Measurements from ENCODE around the gene HCFC1R1. TPM values are rescaled to one million over a fixed set of nuclear protein-coding genes. Genes with fewer than 3 reads are reported as not detected.

HCFC1R1 gene
- total RNA-seq, 1 experiment from 2014 or later, result 61.3 TPM

GRCh38 chr16:3008690-3009037, 15.1 kb downstream of the HCFC1R1 start:
- H3K4ac ChIP-seq (ENCODE audit: low read depth, low read length), result peak overlapping the region; percentile 38; the same call in 1 of the 2 replicates
- no peak for DNase-seq
- peak overlapping the region; percentile 4 for H4K5ac ChIP-seq (ENCODE audit: insufficient read length, low read depth, low read length)
- peaks cover 49 to 75% of the 10 kb centered on the region in 2 experiments for H3K4me1 Mint-ChIP-seq
- peak overlapping the region; percentile 84 for H2BK20ac ChIP-seq (ENCODE audit: low read depth, low read length, poor library complexity, severe bottlenecking)
- no peak overlapping the region for H2BK5ac ChIP-seq (ENCODE audit: insufficient read length, low read length)
- H3K27ac ChIP-seq (ENCODE audit: insufficient read length, low read depth, low read length), result peak overlapping the region; percentile 88
- H3K14ac ChIP-seq (ENCODE audit: insufficient read depth, low read length), result peak overlapping the region; percentile 37
- no peaks in the 10 kb centered on the region for H3K79me2 ChIP-seq (ENCODE audit: insufficient read depth, low read length)
- no peaks in the 10 kb centered on the region for H3K9me3 ChIP-seq (ENCODE audit: control insufficient read depth, low read depth, low read length)
- H2BK15ac ChIP-seq (ENCODE audit: low read depth, low read length), result no peak overlapping the region
- H3K36me3 Mint-ChIP-seq (ENCODE audit: insufficient read depth in 1 of 3, low read depth in 3 of 3), result peaks cover 0 to 6% (median 0%) of the 10 kb centered on the region in 3 experiments; a peak in 1 of 7 replicates
- H3K9me3 Mint-ChIP-seq, result no peaks in the 10 kb centered on the region
- H4K8ac ChIP-seq (replicated peaks; ENCODE audit: insufficient read length, low read depth, low read length), result no peak overlapping the region
- no peak for TF ChIP-seq CTCF (conservative IDR thresholded peaks at IDR 0.05)
- H3K4me2 ChIP-seq (ENCODE audit: insufficient read depth, insufficient read length, low read length), result peak overlapping the region; percentile 53
- no peak overlapping the region for H2BK12ac ChIP-seq (ENCODE audit: insufficient read length, low read depth, low read length)
- no peaks in the 10 kb centered on the region for H3K27me3 ChIP-seq (ENCODE audit: insufficient read depth, low read length)
- H3K79me1 ChIP-seq (ENCODE audit: insufficient read depth, low read depth, low read length, poor library complexity, severe bottlenecking), result no peaks in the 10 kb centered on the region
- no peak overlapping the region for H3K23ac ChIP-seq (ENCODE audit: insufficient read length, low read depth, low read length)
- H3K23me2 ChIP-seq (ENCODE audit: insufficient read length, low read depth, low read length, poor library complexity, severe bottlenecking), result peaks cover 19% of the 10 kb centered on the region
- H4K20me1 ChIP-seq (ENCODE audit: control insufficient read depth, insufficient read depth, insufficient read length), result no peaks in the 10 kb centered on the region
- H3K27ac Mint-ChIP-seq, result peak overlapping the region; percentile 99 to 100 (median 100)
- peaks cover 3% of the 10 kb centered on the region; the same call in 1 of the 2 replicates for H3K27me3 Mint-ChIP-seq (ENCODE audit: low read depth)
- peak overlapping the region; percentile 81 for H3T11ph ChIP-seq (ENCODE audit: low read length)
- peak overlapping the region; percentile 25 for H2BK120ac ChIP-seq (ENCODE audit: low read depth, low read length, poor library complexity, severe bottlenecking)
- H2AK5ac ChIP-seq (ENCODE audit: insufficient read length, low read length), result no peak overlapping the region
- H3K4me1 ChIP-seq (ENCODE audit: insufficient read depth, low read length), result peaks cover 11% of the 10 kb centered on the region; the same call in 1 of the 2 replicates
- no peak overlapping the region for H2AFZ ChIP-seq (ENCODE audit: low read length)
- H4K91ac ChIP-seq (ENCODE audit: insufficient read length, low read depth, low read length), result peak overlapping the region; percentile 6
- H3K9ac ChIP-seq (ENCODE audit: extremely low read depth, insufficient read length, low read length), result no peak overlapping the region
- no CpG with 5 or more reads among the region's 4 CpGs for WGBS (ENCODE audit: extremely low coverage, insufficient read length, low lambda C conversion rate)
- H3K18ac ChIP-seq (ENCODE audit: insufficient read length, low read depth, low read length), result peak overlapping the region; percentile 81
- H3K56ac ChIP-seq (ENCODE audit: insufficient read length, low read depth, low read length), result no peak overlapping the region
- peak overlapping the region; percentile 66 to 79 for H3K4me3 Mint-ChIP-seq

All from H9 (cell line).